GM13977 (cell line): ENCODE measurements around the gene TBX10.

Experiments used
- DNase-seq: peaks from one replicate; pipeline ENCODE4 v3.0.0; 2012; ENCODE audit warnings: low spot score
- CTCF ChIP-seq: IDR thresholded peaks from 2 replicates; pipeline ENCODE4 v1.5.1; 2012; ENCODE audit warnings: mild to moderate bottlenecking, control low read depth; ENCODE audit not compliant: insufficient read depth; ENCODE audit errors: extremely low read depth, missing control alignments
- in situ Hi-C: fragments of 300-500 bp; cut with MboI; formaldehyde crosslinking; loops from one replicate; pipeline ENCODE4 v1.12.0; 2022; ENCODE audit warnings: low sequenced_read_pairs, low pct_unique_long_range_greater_than_20kb, mixed read lengths, inconsistent platforms; ENCODE audit not compliant: unreplicated experiment

The TBX10 gene

GRCh38 chr11:67633758-67634365, 5.7 kb downstream of the TBX10 start:
- in situ Hi-C loops, result no loop called here
- no peak for DNase-seq
- TF ChIP-seq CTCF, result no peak

GRCh38 chr11:67632982-67633755, 6.4 kb downstream of the TBX10 start:
- no peak for TF ChIP-seq CTCF
- in situ Hi-C loops, result no loop called here

GRCh38 chr11:67632175-67632981, 7.2 kb downstream of the TBX10 start:
- in situ Hi-C loops, result no loop called here
- no peak for TF ChIP-seq CTCF
- no peak for DNase-seq

More at GRCh38 chr11:67632982-67633755, 6.4 kb downstream of the TBX10 start:
- DNase-seq, result no peak

- DNase-seq, result no peak
- TF ChIP-seq CTCF, result no peak
- in situ Hi-C loops, result no loop called here
Observed at GRCh38 chr11:67631853-67632174, 7.7 kb downstream of the TBX10 start.

GRCh38 chr11:67631411-67631810, 8.2 kb downstream of the TBX10 start:
- in situ Hi-C loops, result no loop called here
- no peak for TF ChIP-seq CTCF
- no peak for DNase-seq

- no peak for DNase-seq
- TF ChIP-seq CTCF, result no peak
- in situ Hi-C loops, result no loop called here
Observed at GRCh38 chr11:67630943-67631331, 8.6 kb downstream of the TBX10 start.
